HG03039 (cell line): ENCODE measurements around the gene C19orf67.

Source experiments
- ATAC-seq: cut with Tn5 transposase; IDR thresholded peaks from one replicate; pipeline ENCODE4 v1.9.1; 2021; ENCODE audit warnings: mild to moderate bottlenecking, moderate library complexity; ENCODE audit not compliant: unreplicated experiment

Gene C19orf67

DNA sequence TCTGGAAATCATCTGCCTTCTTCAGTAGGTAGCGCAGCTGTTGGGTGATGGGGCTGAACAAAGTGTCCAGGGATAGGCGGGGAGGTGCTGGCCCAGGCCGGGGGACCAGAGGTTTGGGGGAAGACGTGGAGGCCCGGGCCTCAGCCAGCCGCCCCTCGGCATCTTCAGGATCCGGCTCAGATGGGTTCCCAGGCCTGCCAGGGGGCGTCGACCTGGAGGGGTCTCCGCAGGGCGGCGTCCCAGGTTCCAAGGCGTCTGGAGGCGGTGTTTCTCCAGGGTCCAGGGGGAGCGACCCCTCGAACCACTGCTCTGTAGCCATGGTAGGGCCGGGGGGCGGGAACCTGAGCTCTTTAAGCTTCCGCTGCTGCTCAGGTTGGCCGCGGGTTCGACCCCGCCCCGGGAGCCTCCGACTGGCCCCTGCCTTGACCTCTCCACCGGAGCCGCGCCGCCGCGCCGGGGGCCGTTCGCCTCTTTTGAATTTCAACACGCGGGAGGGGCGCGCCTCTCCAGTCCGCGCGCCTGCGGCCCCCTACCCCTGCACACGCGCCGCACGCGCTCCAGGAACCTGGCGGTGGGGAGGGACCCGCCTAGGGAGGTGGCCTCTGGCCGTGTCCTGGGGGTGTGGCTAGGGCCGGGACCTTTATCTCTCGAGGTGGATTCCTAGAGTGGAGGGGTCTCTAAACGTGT lies at the start of gene C19orf67:
C19orf67 (minus strand) TSS at position 475 of the 687 bp plus-strand sequence; CDS start at position 319, 156 bp downstream.
- ATAC-seq = no peak

DNA sequence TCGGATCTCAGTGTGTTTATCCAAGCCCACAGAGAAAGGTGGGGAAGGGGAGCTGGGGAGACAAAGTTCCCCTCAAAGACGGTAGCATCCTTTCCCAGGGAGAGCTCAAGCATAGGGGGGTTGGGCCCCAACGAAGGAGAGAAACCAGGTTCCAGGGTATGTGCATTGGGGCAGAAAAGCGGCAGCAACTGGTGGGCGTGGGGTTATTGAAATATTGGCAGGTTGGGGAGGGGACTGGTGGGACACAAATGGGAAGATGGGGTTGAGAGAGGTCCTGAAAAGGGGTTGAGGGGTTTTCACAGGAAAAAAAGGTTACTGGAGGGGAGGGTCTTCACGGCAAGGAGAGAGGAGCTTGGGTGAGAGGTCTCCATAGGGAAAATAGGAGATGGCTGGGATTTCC lies 49.8 kb upstream of the C19orf67 start:
- no peak for ATAC-seq

DNA sequence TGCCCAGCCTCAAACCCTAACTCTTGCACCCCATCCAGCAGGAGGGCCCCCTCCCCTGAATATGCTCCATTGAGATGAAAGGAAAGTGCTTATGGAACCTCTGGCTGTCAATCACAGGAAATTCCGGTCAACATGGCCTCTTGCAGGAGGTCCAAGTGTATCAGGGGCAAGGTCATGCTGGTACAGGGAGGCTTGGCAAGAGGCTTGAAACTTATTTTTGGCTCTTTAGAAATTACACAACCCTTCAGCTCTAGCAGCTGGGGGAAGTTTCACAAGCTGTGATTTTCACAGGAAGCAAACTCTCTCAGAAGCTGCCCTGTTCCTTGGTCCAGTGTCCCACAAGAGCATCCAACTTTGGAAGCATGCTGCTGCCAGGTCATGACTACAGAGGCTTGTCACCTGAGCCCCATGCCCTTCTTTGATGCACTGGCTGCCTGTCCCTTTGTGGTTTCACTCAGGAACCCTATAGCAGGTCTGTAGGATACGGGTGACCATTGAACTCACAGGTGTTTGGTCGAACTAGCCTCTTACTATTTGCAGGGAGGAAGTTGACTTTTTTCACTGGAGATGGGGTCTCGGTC lies 42.4 kb upstream of the C19orf67 start:
- ATAC-seq = no peak

DNA sequence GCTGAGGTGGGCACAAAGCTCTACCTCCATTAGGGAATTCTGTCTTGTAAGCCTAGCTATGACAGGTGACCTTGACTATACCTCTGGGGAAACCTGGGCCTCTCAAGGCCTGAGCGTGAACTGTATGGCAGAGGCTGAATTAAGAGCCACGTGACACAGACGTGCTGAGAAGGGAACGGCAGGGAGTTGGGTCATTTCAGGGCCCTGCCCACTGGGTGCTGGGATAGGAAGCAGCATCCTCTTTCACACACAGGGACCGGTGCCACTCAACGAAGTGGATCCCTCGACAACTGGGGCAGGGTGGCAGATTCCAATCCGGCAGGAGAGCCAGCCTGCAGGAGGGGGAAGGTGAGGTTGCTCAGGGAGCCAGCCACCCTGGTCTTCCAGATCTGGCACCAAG lies 41.6 kb upstream of the C19orf67 start:
- no peak for ATAC-seq

DNA sequence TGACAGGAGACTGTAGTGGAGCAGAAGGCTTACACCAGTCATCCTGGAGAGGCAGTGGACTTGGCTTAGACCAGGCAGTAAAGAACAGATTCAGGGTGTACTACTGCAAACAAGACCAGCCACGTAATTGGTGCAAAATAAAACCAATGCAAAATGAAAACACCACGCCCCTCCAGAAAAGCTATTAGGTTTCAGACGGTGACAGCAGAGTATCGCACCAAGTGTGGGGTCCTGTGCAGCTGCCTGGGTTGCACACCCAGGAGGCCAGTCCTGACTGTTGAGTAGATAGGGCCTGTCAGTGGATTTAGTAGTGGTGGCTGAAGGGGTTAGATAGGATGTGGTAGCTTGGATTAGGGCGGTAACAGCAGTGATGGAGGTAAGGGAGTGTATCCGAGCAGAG lies 37.3 kb upstream of the C19orf67 start:
- ATAC-seq = no peak

DNA sequence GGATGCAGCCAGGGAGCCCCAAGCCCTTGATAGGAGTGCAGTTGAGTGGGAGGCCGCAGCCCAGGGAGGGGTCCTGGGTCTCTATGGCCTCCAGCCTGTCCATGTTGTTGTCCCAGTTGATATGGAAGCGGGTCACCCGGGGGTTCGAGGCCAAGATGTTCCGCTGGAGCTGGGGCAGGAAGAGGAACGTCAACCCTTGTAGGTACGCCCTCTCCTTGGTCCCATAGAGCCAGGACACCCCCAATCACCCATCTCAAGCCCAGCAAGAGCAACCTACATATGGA lies 34.9 kb upstream of the C19orf67 start:
- no peak for ATAC-seq

DNA sequence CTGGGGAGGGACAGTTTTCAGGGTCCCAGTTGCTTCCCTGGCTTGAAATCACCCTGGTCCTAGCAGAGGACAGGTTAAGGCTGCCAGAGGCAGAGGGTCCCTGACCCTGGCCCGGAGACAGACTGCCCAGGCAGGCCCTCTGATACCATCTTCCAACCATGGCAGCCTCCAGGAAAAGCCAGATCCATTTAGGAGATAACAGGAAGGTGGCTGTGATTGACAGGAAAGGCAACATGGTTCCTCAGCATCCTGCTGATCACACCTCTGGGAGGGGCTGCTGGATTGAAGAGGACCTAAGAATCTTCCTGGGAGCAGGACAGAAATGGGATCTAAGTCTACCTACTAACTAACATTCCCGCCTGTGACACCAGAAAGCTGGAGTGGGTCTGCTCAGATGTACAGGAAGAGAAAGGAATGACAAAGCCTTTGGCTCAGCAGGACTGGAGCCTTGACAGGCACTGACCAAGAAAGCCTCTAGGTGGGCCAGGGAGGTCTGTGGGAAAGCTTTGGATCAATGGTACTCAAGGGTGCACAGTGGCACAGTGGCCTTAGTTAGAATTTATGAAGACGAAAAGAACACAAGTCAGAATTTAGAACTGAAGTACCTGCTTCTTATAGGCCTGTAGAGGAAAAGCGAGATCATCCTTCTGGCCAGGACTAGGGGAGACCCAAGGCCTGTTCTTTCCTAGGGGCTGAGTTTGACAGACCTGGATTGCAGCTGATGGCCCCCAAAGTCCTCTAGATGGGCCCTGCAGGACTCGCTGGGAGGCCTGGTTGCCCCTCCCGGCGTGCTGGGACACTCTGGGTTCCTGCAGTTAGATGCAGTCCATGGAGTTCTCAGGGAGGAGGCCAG lies 34.3 kb upstream of the C19orf67 start:
- no peak for ATAC-seq

DNA sequence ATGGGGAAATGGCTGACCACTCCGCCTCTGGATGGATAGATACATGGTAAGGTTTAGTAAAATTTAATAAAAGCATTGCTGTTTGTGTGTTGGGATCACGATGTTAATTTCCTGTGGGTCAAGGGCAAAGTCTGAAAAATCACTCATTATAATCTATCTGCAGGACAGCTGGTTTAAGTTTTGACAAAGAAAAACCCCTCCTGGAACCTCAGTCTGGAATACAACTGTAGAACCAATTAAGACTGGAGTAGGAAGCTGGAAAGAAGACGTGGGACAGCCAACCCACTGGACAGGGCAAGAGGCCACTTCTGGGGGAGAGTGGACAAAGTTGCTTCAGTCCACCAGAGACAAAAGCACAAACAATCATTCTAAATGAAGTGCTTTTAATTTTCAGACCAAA lies 33.6 kb upstream of the C19orf67 start:
- ATAC-seq = no peak

DNA sequence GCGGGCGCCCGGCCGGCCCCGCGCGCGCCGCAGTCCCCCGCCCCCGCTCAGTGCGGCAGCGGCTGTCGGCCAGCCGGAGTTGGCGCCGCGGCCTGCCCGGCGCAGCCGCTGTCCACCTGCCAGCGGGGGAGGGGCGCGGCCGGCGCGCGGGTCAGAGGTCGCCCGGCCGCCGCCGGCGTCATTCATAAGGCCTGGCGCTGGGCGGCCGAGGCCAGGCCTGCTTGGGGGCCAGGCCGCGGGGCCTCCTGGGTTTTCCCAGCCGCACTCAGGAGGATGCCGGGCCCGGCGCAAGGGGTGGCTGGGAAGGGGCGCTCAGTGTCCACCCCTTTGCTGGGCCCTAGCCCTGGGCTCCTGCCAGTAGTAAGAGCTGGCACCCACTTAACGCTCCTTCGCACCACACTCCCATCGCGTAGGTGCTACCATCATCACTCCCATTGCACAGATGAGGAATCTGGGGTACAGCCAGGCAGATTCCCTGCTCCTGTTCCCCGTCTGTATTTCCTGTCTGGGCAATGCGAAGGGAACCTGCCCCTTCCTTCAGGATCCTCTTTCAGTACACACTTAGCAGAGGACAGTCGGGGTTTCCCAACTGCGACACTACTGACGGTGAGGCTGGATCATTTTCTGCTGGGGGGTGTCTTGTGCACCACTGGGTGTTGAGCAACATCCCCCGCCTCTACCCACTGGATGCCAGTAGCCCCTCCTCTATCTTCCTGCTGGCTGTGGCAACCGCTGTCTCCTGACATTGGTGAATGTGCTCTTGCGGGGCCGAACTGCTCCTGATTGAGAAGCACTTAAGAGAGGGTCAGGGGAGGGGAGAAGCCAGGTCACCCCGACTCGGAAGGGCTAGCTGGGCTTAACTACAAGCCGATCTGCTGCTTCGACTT lies 32.8 kb upstream of the C19orf67 start:
- ATAC-seq = peak; percentile 26

DNA sequence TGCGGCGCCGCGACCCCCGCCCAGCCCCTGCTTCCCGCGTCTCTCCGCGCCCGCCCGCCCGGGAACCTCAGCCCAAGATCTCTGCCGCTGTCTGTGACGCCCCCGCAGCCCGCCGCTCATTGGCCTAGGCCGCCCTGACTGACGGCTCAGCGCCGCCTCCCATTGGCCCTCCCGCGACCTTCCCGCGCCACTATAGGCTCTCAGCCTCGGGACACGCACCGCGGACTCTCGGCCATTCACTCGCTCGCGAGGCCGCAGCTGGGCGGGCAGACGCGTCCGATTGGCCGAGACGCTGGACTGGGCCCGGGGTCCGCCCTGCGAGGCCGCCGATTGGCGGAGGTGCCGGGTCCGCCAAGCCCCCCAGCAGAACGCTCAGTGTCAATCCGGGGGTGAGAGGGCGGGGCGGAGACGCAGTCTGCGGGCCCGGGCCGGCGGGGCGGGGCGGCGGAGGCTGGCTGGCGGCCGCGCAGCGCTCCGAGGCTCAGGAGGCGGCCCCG lies 32.1 kb upstream of the C19orf67 start, which contains the start of gene PRKACA:
PRKACA (minus strand) TSS at position 95 of the 497 bp plus-strand sequence. CDS start 215 bp downstream, outside the sequence.
- ATAC-seq = peak; percentile 89

DNA sequence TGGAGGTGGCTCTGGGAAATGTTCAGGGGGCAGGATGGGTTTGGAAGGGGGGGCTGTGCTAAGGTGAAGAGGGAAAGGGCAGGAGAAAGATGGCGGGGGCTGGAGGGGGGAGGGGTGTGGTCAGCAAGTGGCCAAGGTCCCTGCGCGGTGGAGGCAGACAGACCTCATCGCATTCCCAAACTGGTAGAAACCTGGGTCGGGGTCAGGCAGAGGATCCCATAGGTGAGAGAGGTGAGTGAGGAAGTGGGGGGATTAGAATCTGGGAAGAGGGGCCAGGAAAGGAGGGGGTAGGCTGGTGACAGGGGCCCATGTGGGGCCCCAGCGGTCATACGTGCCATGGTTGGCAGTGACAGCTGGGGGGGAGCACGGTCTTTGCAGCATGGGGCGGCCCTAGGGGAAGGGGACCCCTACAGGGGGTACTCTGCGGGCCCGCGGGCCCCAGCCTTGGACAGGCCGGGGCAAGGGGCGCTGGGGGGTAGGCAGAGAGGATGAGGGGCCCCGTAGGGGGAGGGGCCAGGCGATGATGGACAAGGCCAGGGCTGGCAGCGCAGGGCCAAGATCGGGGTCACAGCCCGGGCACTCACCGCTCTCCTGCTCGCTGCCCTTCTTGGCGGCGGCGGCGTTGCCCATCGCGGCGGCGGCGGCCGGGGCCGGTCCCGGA lies 31.5 kb upstream of the C19orf67 start:
- peak; percentile 3 for ATAC-seq

DNA sequence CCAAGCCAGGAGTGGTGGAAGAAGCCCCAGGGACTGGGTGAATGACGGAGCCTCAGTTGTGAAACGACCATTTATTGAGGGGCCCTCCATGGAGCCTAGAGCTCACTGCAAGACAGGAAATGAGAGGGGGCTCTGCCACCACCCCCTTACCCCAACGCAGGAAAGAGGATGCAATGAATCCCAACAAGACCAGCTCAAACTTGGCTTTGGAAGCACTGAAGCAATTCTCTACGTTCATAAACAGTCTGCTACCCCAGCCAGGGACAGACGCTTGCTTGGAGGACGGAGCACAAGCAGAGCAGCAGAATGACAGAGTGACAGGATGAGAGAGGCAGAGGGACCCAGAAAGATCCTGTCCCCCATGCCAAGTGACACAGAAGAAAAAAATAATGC lies 30.9 kb upstream of the C19orf67 start:
- no peak for ATAC-seq

DNA sequence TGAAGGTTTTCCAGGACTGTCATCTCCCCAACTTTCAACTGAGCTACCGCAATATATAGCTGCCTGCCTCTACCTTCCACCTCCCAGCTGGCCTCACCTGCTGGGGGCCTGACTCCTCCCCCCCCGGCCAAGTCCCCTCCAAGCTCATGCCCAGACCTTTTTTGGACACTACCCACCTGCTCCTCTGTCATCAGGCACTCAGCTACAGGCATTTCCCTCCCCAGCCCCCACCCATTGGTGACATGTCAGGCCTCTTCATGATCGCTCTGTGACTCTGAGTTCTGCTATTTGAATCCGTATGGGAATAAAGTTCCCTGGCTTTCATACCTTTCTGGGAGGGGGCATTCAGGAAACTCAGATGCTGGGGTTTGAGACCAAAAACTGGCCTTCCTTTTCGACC lies 30.2 kb upstream of the C19orf67 start:
- no peak for ATAC-seq

DNA sequence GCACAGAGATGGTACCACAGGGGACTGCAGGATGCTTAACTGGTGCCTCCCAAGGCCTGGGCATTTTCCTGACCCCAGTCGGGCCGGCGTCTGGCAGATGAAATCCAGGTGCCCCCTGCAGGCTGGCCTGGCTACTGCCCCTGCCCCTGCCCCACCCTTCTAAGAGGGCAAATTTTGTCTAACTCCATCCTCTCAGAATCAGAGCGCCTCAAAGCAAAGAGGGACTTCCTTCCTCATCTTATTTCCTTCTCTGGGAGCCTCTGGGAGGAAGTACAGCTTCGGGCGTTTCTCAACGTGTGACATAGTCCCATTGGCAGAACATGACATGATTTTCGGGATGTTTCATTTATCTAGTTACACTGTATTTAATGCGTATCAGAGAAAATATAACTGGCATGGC lies 29.3 kb upstream of the C19orf67 start:
- ATAC-seq = no peak

DNA sequence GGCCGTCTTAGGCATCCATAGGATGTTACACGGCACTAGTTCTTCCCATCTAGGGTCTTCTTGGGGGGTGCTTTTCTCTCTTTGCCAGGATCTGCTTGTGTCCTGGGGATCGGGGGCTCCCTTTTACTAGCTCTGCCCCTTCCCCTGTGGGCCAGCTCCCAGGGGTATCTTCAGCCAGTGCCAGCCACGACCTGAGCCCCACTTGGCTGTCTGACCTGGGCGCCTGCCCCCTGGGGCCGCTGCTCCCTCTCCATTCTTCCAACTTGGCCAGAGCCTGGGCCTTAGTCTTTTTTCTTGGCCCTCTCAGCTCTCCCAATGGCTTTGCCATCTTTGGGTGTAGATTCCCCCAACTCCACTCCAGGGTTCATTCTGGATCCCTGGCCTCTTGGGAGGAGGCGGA lies 28.9 kb upstream of the C19orf67 start:
- no peak for ATAC-seq

DNA sequence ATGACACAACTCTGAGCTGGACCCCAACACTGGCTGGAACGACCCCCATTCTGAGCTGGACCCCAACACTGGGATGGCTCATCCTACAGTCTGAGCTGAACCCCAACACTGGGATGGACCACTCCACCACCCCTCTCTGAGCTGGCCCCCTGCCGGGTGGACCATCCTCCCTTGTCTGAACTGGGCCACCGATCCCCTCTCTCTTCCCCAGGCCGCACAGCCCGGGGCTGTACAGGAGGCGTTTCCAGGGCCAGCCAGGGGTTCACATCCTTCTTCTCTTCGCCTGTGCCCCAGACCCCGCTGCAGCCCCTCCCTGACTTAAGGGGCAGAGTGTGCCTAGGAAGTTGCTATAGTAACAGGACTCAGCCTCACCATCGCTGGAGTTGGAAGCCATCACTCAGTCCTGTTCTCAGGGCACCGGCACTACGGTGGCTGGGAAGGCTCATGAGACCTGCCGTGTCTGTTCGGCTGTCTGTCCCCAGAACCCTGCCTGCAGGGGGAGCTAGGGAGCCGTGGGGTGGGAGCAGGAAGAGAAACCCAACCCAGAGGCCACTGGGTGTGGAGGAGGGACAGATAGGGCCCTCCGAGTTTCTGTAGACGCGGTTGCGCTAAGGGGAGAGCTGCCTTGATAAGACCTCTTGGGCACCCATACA lies 28.3 kb upstream of the C19orf67 start:
- no peak for ATAC-seq

DNA sequence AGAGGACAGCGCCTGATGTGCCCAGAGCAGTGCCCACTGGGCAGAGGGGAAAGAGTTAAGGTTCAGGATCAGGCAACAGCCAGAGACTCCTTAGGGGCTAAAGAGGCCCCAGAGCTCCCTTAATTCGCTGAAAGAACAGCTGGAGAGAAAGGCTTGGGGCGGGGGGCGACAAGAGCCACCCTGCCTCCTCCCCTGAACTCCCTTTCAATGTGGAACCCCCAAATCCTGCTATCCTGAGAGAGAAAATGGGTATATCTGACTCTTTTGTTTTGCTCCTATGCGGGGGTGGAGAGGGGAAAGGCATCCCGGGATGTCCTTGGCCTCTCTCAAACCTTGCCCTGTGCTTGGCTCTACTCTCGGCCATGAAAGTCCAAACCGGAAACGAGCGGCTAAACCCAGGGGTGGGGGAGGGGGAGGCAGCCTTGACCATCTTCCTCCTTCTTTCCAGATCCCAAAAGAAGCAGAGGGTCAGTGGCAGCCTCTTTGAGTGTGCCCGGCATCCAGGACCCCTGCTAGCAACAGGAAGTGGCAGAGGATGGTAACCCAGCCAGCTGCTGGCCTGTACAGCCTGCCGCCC lies 27.3 kb upstream of the C19orf67 start:
- ATAC-seq = no peak

DNA sequence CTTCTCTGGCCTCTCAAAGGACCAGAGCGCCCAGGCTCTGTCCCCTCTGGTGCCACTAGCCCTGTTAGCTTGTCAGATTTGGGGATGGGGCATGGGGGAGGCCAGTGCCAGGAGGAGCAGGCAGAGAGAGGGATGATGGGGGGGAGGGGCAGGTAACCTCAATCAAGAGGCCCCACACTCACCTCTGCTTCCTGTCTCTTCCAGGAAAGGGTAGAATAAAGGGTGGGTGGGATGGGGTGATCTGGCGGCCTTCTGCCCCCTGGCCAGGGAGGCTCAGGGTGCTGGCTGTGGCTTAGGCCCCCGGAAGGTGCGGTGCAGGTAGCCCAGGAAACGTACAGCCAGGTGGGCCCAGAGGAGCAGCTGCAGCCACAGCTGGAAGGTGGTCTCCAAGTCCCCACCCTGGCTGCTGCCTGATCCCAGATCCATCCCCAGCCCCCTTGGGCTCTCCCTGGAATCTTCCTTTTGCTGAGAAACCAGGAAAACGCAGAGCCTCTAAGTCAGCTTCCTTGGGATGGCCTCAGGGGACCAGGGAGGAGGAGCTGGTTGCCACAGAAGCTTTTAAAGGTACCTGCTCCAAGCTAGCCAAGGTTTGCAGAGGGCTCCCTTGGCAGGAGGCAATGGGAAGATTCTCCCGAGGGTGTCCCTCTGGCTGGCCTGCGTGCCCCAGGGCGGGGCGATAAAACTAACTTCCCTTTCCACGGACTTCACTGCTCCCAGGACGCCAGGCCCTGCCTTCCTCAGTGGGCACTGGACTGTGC lies 26.6 kb upstream of the C19orf67 start:
- no peak for ATAC-seq

DNA sequence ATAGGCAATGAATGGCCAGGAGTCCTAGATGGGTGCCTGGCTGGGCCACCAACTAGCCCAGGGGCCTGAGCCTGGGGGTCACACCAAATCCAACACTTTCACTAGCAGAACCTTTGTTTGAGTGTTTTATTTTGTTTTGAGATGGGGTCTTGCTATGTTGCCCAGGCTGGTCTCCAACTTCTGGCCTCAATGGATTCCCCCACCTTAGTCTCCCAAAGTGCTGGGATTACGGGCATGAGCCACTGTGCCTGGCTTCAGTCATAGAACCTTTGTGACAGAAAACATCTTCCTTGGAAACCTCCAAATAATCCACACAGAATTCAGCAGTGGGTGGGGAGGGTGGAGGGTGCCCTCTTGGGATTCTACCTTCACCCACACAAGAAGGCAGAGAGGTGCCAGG lies 25.9 kb upstream of the C19orf67 start:
- no peak for ATAC-seq
